Natural killer cell (primary cell): ENCODE measurements around the gene G3BP1. TPM values are rescaled to one million over a fixed set of nuclear protein-coding genes. Genes with fewer than 3 reads are reported as not detected.

ENCODE experiments used
- ATAC-seq, 3 donors: fragments of 150-1000 bp in 2 of 3; fragments of 200-7000 bp in 1 of 3; cut with Tn5 transposase; 1 replicate in 1 of 3; 2 replicates in 2 of 3; pipeline ENCODE4 v1.10.0; 2021; ENCODE audit warnings: mild to moderate bottlenecking in 2 of 3, moderate library complexity in 2 of 3
- DNase-seq, 2 donors: peaks; one replicate each; pipeline versions ENCODE4 v3.0.0 to v3.0.0-alpha.2; 2013 to 2021; ENCODE audit warnings: mixed read lengths in 1 of 2
- H3K27ac ChIP-seq: one replicate; pipeline ENCODE4 v1.5.1; 2013; ENCODE audit warnings: mild to moderate bottlenecking, low read length
- H3K27me3 ChIP-seq: one replicate; pipeline ENCODE4 v1.6.1; 2013; ENCODE audit warnings: low read length; ENCODE audit not compliant: control insufficient read depth, insufficient read depth
- H3K36me3 ChIP-seq: one replicate; pipeline ENCODE4 v1.6.1; 2013; ENCODE audit warnings: low read length; ENCODE audit not compliant: control insufficient read depth, insufficient read depth
- H3K4me1 ChIP-seq: one replicate; pipeline ENCODE4 v1.6.1; 2013; ENCODE audit warnings: low read length; ENCODE audit not compliant: control insufficient read depth, insufficient read depth
- H3K4me3 ChIP-seq: one replicate; pipeline ENCODE4 v1.5.1; 2013; ENCODE audit warnings: low read length
- H3K9me3 ChIP-seq: one replicate; pipeline ENCODE4 v1.6.1; 2013; ENCODE audit warnings: low read length; ENCODE audit not compliant: control insufficient read depth, insufficient read depth
- H3K27ac Mint-ChIP-seq, 2 donors: one replicate each; pipeline ENCODE4 v1.8.0; 2022; ENCODE audit warnings: mild to moderate bottlenecking in 2 of 2, mixed read lengths in 2 of 2, moderate library complexity in 1 of 2
- H3K27me3 Mint-ChIP-seq, 2 donors: one replicate each; pipeline ENCODE4 v1.8.0; 2022; ENCODE audit warnings: low read depth in 2 of 2, mixed read lengths in 2 of 2
- H3K36me3 Mint-ChIP-seq: one replicate; pipeline ENCODE4 v1.8.0; 2022; ENCODE audit warnings: mixed read lengths
- H3K4me1 Mint-ChIP-seq, 2 donors: one replicate each; pipeline ENCODE4 v1.8.0; 2022; ENCODE audit warnings: mixed read lengths in 2 of 2
- H3K4me3 Mint-ChIP-seq: one replicate; pipeline ENCODE4 v1.8.0; 2022; ENCODE audit warnings: mild to moderate bottlenecking, moderate library complexity, mixed read lengths
- H3K9me3 Mint-ChIP-seq, 2 donors: one replicate each; pipeline ENCODE4 v1.8.0; 2022; ENCODE audit warnings: mixed read lengths in 2 of 2
- WGBS: methylation state at CpG from one replicate; pipeline ENCODE4 v1.1.7; 2013; ENCODE audit warnings: missing lambda C conversion rate; ENCODE audit not compliant: insufficient coverage; 5-methylcytosine and 5-hydroxymethylcytosine counted together
- intact Hi-C: fragments of 100-400 bp; cut with micrococcal nuclease; formaldehyde crosslinking; loops from one replicate; pipeline ENCODE4 v1.14.2; 2022
- total RNA-seq, 4 donors: library from RNA; stranded (reverse); fragments of 120-200 nt in 1 of 4; gene quantifications; one replicate each; pipeline versions ENCODE4 v1.2.3 to v1.2.4, GENCODE V29; 2013 to 2022
- TF ChIP-seq, protein P1 (sequence below): fragments of 200-600 bp; IDR thresholded peaks from one replicate; pipeline ENCODE4 v1.8.0; 2022; ENCODE audit warnings: antibody characterized with exemption

Gene G3BP1
- total RNA-seq, 3 donors from 2014 or later (not counting 1 experiment from before 2014, with no cell fraction given), result 94.9 to 127 (median 121) TPM

DNA sequence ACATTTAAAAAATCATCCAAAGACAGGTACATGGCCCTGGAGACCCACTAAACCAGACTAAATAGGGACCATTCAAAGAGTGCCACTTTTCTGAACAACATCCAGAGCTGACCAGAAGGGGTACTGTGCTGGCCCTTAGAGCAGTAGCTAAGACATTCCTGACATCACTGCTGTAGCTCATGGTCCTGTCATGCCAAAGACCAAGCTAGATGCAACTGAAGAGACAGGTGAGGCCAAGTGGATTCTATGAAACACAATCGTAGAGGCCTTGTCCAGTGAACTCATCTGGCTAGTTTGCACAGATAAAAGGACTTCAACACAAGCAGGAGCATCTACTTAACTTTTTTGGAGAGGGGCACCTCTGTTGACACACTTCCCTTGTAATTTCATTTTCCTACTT lies 43.3 kb downstream of the G3BP1 start:
- H3K27me3 ChIP-seq, result no peaks in the 10 kb centered on the region
- 100% methylated on average over 1 of the region's 1 CpG for WGBS
- H3K4me3 Mint-ChIP-seq, result no peak overlapping the region
- H3K36me3 ChIP-seq, result peaks cover 30% of the 10 kb centered on the region
- no peaks in the 10 kb centered on the region for H3K9me3 Mint-ChIP-seq
- no peak overlapping the region for H3K4me3 ChIP-seq
- peaks cover 16 to 40% of the 10 kb centered on the region in 2 donors for H3K4me1 Mint-ChIP-seq
- H3K27ac ChIP-seq, result no peak overlapping the region
- H3K4me1 ChIP-seq, result no peaks in the 10 kb centered on the region
- TF ChIP-seq, protein P1, sequence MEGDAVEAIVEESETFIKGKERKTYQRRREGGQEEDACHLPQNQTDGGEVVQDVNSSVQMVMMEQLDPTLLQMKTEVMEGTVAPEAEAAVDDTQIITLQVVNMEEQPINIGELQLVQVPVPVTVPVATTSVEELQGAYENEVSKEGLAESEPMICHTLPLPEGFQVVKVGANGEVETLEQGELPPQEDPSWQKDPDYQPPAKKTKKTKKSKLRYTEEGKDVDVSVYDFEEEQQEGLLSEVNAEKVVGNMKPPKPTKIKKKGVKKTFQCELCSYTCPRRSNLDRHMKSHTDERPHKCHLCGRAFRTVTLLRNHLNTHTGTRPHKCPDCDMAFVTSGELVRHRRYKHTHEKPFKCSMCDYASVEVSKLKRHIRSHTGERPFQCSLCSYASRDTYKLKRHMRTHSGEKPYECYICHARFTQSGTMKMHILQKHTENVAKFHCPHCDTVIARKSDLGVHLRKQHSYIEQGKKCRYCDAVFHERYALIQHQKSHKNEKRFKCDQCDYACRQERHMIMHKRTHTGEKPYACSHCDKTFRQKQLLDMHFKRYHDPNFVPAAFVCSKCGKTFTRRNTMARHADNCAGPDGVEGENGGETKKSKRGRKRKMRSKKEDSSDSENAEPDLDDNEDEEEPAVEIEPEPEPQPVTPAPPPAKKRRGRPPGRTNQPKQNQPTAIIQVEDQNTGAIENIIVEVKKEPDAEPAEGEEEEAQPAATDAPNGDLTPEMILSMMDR, result no peak
- peak overlapping the region in 1 of 2 donors; percentile 56 for H3K27ac Mint-ChIP-seq
- no peaks in the 10 kb centered on the region for H3K27me3 Mint-ChIP-seq
- peaks cover 22% of the 10 kb centered on the region for H3K36me3 Mint-ChIP-seq
- no peaks in the 10 kb centered on the region for H3K9me3 ChIP-seq
- intact Hi-C loops, result no loop called here
- ATAC-seq, result no peak
- DNase-seq, result no peak

DNA sequence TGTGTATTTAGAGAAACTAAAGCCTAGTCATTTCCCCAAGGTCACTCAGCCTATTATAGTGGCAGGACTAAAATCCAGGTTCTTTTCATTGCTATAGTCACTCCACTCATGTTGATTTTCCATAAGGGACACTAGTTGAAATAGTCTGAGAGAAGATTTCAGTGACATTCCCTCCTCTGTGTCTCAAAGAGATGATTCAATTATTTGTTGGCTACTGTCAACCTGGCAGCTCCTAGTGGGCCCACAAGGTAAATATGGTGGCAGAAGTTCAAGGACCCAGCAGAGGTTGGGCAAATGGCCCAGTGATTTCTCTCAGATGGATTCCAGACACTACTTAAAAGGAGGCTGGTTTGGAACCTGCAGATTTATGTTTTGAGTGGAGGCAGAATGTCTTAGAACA lies 48.1 kb downstream of the G3BP1 start:
- TF ChIP-seq, protein P1, result no peak
- no peaks in the 10 kb centered on the region for H3K9me3 Mint-ChIP-seq
- peaks cover 16 to 17% of the 10 kb centered on the region in 2 donors for H3K4me1 Mint-ChIP-seq
- intact Hi-C loops, result no loop called here
- no peaks in the 10 kb centered on the region for H3K27me3 Mint-ChIP-seq
- ATAC-seq (no peak), DNase-seq (no peak)
- H3K36me3 Mint-ChIP-seq, result no peaks in the 10 kb centered on the region
- H3K4me1 ChIP-seq, result no peaks in the 10 kb centered on the region
- no peak overlapping the region for H3K4me3 ChIP-seq
- H3K4me3 Mint-ChIP-seq, result no peak overlapping the region
- peaks cover 3% of the 10 kb centered on the region for H3K36me3 ChIP-seq
- no peaks in the 10 kb centered on the region for H3K27me3 ChIP-seq
- H3K9me3 ChIP-seq, result no peaks in the 10 kb centered on the region
- no peak overlapping the region for H3K27ac Mint-ChIP-seq
- no peak overlapping the region for H3K27ac ChIP-seq

DNA sequence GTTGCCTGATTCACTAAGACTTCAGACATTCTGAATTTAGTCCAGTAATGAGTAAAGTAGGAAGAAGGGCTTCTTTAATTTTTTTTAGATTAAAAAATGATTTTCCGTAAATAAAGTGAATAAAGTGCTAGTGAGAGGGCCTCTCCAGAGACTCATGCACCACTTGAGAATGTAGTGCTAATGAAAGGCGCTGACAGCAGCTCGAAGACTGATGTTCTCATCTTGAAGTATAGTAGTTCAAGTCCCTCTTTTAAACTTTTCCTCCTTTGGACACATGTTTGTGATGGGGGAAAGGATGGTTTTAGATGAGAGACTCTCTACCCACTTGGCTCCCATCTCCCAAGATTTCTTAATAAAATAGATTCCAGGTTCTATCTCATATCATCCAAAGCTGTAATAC lies 48.5 kb downstream of the G3BP1 start:
- Mint-ChIP-seq H3K9me3 (no peaks in the 10 kb centered on the region), H3K27me3 (no peaks in the 10 kb centered on the region), H3K4me3 (no peak overlapping the region), H3K36me3 (no peaks in the 10 kb centered on the region), H3K4me1 (peaks cover 17% of the 10 kb centered on the region in 2 donors), H3K27ac (no peak overlapping the region)
- Histone ChIP-seq H3K27ac (no peak overlapping the region), H3K36me3 (peaks cover 3% of the 10 kb centered on the region), H3K4me3 (no peak overlapping the region), H3K27me3 (no peaks in the 10 kb centered on the region), H3K4me1 (no peaks in the 10 kb centered on the region), H3K9me3 (no peaks in the 10 kb centered on the region)
- ATAC-seq (no peak), DNase-seq (no peak)
- 92% methylated on average over 3 of the region's 3 CpGs for WGBS
- TF ChIP-seq, protein P1, result no peak
- intact Hi-C loops, result no loop called here

DNA sequence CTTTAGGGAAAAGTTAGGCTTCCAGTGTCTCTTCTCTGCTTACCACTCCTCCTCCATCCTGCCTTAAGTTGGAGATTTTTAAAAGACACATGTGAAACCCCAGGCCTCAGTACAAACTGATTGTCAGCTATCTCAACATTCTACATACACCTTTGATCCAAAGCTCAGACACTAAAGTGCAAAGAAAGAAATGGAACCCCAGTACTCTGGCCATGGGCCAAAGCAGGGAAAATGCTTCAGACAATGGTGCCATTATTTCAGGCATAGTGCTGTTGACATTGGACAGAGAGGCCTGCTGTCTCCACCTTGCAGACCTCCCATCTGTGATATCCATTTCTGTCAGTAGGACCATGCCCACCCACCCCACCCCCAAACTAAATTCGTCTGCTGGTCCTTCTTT lies 49.1 kb downstream of the G3BP1 start:
- no peaks in the 10 kb centered on the region for H3K9me3 Mint-ChIP-seq
- intact Hi-C loops, result no loop called here

More for the DNA sequence above, 49.1 kb downstream of the G3BP1 start:
- H3K27ac Mint-ChIP-seq, result no peak overlapping the region
- H3K36me3 ChIP-seq, result peaks cover 3% of the 10 kb centered on the region
- H3K27ac ChIP-seq, result no peak overlapping the region
- TF ChIP-seq, protein P1, result no peak
- H3K27me3 Mint-ChIP-seq, result no peaks in the 10 kb centered on the region
- no peaks in the 10 kb centered on the region for H3K27me3 ChIP-seq
- DNase-seq (no peak), ATAC-seq (no peak)
- H3K4me1 Mint-ChIP-seq, result peaks cover 17 to 23% of the 10 kb centered on the region in 2 donors
- no peaks in the 10 kb centered on the region for H3K9me3 ChIP-seq
- no CpG with 5 or more reads among the region's 1 CpG for WGBS
- H3K4me1 ChIP-seq, result no peaks in the 10 kb centered on the region
- H3K4me3 ChIP-seq, result no peak overlapping the region
- no peak overlapping the region for H3K4me3 Mint-ChIP-seq
- H3K36me3 Mint-ChIP-seq, result no peaks in the 10 kb centered on the region
